Lower lobe of right lung (tissue), 2 donors: Measurements from ENCODE around the gene TMEM236. TPM values are rescaled to one million over a fixed set of nuclear protein-coding genes. Genes with fewer than 3 reads are reported as not detected.

Experiments used
- ATAC-seq, 2 donors: fragments of 200-7000 bp; cut with Tn5 transposase; one replicate each; pipeline ENCODE4 v1.9.1; 2020 to 2022; ENCODE audit warnings: mild to moderate bottlenecking in 2 of 2, moderate library complexity in 2 of 2
- DNase-seq: peaks from one replicate; pipeline ENCODE4 v3.0.0-alpha.2; 2020
- H3K27ac ChIP-seq: fragments of 200-600 bp; one replicate; pipeline ENCODE4 v1.8.0; 2022
- H3K27me3 ChIP-seq: fragments of 200-600 bp; one replicate; pipeline ENCODE4 v1.8.0; 2022; ENCODE audit warnings: low read depth
- H3K36me3 ChIP-seq: fragments of 200-600 bp; one replicate; pipeline ENCODE4 v1.8.0; 2022; ENCODE audit warnings: mild to moderate bottlenecking
- H3K4me1 ChIP-seq: fragments of 200-600 bp; one replicate; pipeline ENCODE4 v1.8.0; 2022
- H3K4me3 ChIP-seq: fragments of 200-600 bp; one replicate; pipeline ENCODE4 v1.8.0; 2022; ENCODE audit warnings: mild to moderate bottlenecking
- H3K9me3 ChIP-seq: fragments of 200-600 bp; one replicate; pipeline ENCODE4 v1.8.0; 2022
- intact Hi-C: fragments of 100-400 bp; cut with DNase I; formaldehyde crosslinking; loops from one replicate; pipeline ENCODE4 v1.11.0; 2022
- microRNA-seq: library from miRNA; unstranded; fragments of <30 nt; microRNA quantifications from one replicate; pipeline ENCODE4 v1.2.0, GENCODE V29; 2020; ENCODE audit warnings: borderline number of aligned reads
- total RNA-seq: library from RNA; stranded (reverse); fragmentation: NEBNext Ultra II Directional; extraction: Animal tissue kit (Norgen Biotek cat#: 25700); gene quantifications from one replicate; pipeline ENCODE4 v1.2.1, GENCODE V29; 2021
- TF ChIP-seq, protein P1 (sequence below): fragments of 200-600 bp; IDR thresholded peaks from one replicate; pipeline ENCODE4 v1.8.0; 2022; ENCODE audit warnings: antibody characterized with exemption, mild to moderate bottlenecking
- donor health status: DM: no; HTN: yes; CAD: no; lungs with severe emphysema.

The TMEM236 gene
- total RNA-seq, 1 donor from 2014 or later, result 5.9 TPM

DNA sequence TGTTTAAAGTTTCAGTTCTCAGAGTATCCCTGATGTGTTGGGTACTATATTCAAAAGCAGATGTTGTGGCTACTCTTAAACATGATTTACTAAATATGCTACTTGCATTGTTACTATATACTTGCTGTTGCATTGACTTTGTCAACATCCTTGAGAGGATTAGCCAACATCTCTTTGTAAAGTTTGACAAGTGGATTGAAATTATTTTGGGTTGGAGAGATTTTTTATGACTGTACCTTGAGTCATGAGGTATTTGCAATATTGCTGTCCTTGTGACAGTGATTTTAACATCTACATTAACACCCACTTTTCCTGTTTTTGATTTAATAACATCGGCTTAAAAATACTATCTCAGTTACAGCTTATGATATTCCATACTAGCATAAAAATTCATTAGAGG is 89.0 kb downstream of the TMEM236 start:
- no peaks in the 10 kb centered on the region for H3K9me3 ChIP-seq
- H3K27me3 ChIP-seq, result no peaks in the 10 kb centered on the region
- ATAC-seq (no peak), DNase-seq (no peak)
- intact Hi-C loops, result no loop called here
- TF ChIP-seq, protein P1, sequence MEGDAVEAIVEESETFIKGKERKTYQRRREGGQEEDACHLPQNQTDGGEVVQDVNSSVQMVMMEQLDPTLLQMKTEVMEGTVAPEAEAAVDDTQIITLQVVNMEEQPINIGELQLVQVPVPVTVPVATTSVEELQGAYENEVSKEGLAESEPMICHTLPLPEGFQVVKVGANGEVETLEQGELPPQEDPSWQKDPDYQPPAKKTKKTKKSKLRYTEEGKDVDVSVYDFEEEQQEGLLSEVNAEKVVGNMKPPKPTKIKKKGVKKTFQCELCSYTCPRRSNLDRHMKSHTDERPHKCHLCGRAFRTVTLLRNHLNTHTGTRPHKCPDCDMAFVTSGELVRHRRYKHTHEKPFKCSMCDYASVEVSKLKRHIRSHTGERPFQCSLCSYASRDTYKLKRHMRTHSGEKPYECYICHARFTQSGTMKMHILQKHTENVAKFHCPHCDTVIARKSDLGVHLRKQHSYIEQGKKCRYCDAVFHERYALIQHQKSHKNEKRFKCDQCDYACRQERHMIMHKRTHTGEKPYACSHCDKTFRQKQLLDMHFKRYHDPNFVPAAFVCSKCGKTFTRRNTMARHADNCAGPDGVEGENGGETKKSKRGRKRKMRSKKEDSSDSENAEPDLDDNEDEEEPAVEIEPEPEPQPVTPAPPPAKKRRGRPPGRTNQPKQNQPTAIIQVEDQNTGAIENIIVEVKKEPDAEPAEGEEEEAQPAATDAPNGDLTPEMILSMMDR, result no peak
- H3K4me1 ChIP-seq, result peaks cover 19% of the 10 kb centered on the region
- no peaks in the 10 kb centered on the region for H3K36me3 ChIP-seq
- H3K27ac ChIP-seq, result no peak overlapping the region
- no peak overlapping the region for H3K4me3 ChIP-seq

DNA sequence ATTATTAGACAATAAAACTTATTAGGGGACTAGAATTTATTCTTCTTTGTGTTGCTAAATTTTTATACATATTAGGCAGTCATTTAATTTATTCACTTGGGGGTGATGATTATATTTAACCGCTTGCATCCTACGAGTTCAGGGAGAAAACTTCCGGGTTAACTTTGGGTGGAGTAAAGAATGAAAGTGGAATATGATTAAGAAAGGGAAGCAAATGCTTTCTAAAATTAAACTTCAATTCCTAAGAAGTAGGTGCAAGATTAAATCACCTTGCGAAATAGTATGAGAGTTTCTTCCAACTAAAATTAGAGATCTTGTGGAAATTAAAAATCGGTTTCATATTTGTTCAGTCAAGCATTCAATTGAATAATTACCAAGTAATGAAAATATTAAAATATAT is 90.6 kb downstream of the TMEM236 start:
- TF ChIP-seq, protein P1, result no peak
- no peaks in the 10 kb centered on the region for H3K27me3 ChIP-seq
- no peaks in the 10 kb centered on the region for H3K36me3 ChIP-seq
- no peaks in the 10 kb centered on the region for H3K9me3 ChIP-seq
- ATAC-seq (no peak), DNase-seq (no peak)
- intact Hi-C loops, result no loop called here
- no peak overlapping the region for H3K27ac ChIP-seq
- H3K4me1 ChIP-seq, result peaks cover 3% of the 10 kb centered on the region
- no peak overlapping the region for H3K4me3 ChIP-seq

DNA sequence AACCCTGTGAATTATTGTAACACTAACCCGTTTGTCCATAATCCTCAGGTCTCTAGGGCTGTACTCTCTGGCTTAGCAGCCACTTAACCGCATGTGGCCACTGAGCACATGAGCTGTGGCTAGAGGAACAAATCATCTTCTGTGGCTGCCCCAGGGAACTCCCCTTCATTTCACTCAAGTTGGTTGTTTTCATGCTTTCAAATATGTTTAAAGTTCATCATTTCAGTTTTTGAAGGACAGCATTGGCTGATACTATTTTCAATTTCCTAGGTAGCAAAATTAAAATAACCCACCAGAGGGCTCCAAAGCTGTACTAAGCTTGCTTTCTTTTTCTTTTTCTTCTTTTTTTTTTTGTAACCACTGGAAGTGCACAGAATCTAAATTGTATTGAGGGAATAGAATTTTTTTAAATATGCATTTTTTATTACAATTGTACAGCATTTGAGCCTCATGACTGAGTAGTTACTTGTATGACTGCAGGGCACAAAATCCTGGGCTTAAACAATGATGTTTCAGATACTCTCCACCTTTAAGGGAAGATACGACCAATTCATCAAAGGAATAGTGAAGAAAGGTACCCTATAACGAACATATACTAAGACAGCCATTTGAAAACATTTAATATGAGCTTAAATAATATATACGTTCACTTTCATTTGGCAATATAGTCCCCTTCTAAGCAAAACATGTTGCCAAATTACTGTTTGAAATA is 95.7 kb downstream of the TMEM236 start:
- ATAC-seq (peak in 1 of 2 donors; percentile 37), DNase-seq (no peak)
- H3K4me3 ChIP-seq, result no peak overlapping the region
- TF ChIP-seq, protein P1, result peak; percentile 40
- no peaks in the 10 kb centered on the region for H3K4me1 ChIP-seq
- H3K27ac ChIP-seq, result no peak overlapping the region
- intact Hi-C loops, result no loop called here
- no peaks in the 10 kb centered on the region for H3K27me3 ChIP-seq
- no peaks in the 10 kb centered on the region for H3K9me3 ChIP-seq
- no peaks in the 10 kb centered on the region for H3K36me3 ChIP-seq

DNA sequence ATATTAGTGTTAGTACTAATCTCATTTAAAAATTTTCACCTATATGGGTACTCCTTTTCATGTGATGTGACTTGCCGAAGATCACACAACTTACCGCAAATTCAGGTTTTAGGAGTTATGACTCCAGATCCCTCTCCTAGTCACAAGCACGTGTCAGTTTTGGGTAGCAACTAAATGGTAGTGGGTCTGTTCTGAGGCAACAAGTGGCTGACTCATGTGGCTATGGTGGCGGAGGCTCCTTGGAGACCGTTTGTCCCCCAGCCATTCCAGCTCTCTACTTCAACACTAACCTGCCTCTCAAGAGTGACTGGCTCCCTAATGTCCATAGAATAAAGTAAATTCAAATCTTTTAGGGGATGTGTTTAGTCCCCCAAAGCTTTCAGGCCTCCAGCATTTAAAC is 96.6 kb downstream of the TMEM236 start:
- intact Hi-C loops, result no loop called here

More for the DNA sequence above, 96.6 kb downstream of the TMEM236 start:
- Histone ChIP-seq H3K4me1 (no peaks in the 10 kb centered on the region), H3K27ac (no peak overlapping the region), H3K27me3 (no peaks in the 10 kb centered on the region), H3K9me3 (no peaks in the 10 kb centered on the region), H3K36me3 (no peaks in the 10 kb centered on the region), H3K4me3 (no peak overlapping the region)
- TF ChIP-seq, protein P1, result no peak
- ATAC-seq (no peak), DNase-seq (no peak)

Small RNAs within 50 kb of the gene (microRNA-seq; reads per million reads assigned to microRNA genes)
- 66.9 reads per million, percentile 43 among the genes with 10 or more reads in this experiment for gene MIR511

Other genes with a start within 250 kb of the TMEM236 start
- 20.4 TPM for gene HACD1, start 134.8 kb upstream of the TMEM236 start, total RNA-seq
- gene STAM, start 108.0 kb upstream of the TMEM236 start, total RNA-seq, result 30.3 TPM
- 529 TPM for gene MRC1, start 57.1 kb downstream of the TMEM236 start, total RNA-seq
- gene SLC39A12, start 199.7 kb downstream of the TMEM236 start, total RNA-seq, result 0.41 TPM